Body of pancreas (tissue), 4 donors: Measurements from ENCODE around the gene CEP112. TPM values are rescaled to one million over a fixed set of nuclear protein-coding genes. Genes with fewer than 3 reads are reported as not detected.
"Not testable (repeated sequence)": the region's sequence is repeated elsewhere in the genome, so short reads cannot be mapped to it uniquely, and the experiment has no call there.

Experiments used
- ATAC-seq: fragments of 150-250 bp; one replicate; pipeline ENCODE4 v1.9.1; 2016
- DNase-seq, 4 donors: peaks; one replicate each; pipeline ENCODE4 v3.0.0-alpha.2; 2019
- H3K27ac ChIP-seq, 4 donors: fragments of 200-600 bp; sonication (generic); 1 replicate in 3 of 4; 2 replicates in 1 of 4; pipeline versions ENCODE4 v1.5.1 to v1.6.1; 2016 to 2019; ENCODE audit warnings: mild to moderate bottlenecking in 1 of 4, mixed read lengths in 1 of 4, moderate library complexity in 1 of 4
- H3K27me3 ChIP-seq, 2 donors: fragments of 200-600 bp; sonication (generic); one replicate each; pipeline ENCODE4 v1.6.0; 2016; ENCODE audit warnings: mild to moderate bottlenecking in 1 of 2
- H3K36me3 ChIP-seq, 2 donors: fragments of 200-600 bp; sonication (generic); replicated peaks in 1 of 2; 2 replicates each; pipeline ENCODE4 v1.5.1; 2016; ENCODE audit warnings: low read depth in 2 of 2; ENCODE audit not compliant: insufficient read depth in 1 of 2
- H3K4me1 ChIP-seq: fragments of 200-600 bp; sonication (generic); one replicate; pipeline ENCODE4 v1.6.0; 2016
- H3K4me3 ChIP-seq, 2 donors: fragments of 200-600 bp; sonication (generic); 1 replicate in 1 of 2; 2 replicates in 1 of 2; pipeline ENCODE4 v1.5.1; 2016 to 2019
- H3K9me3 ChIP-seq, 3 donors: fragments of 200-600 bp; sonication (generic); 1 replicate in 2 of 3; 2 replicates in 1 of 3; pipeline ENCODE4 v1.5.1; 2016
- CTCF ChIP-seq, 7 experiments: fragments of 450-650 bp in 4 of 7; fragments of 200-600 bp in 3 of 7; sonication (generic) in 3 of 7; IDR thresholded peaks; one replicate each; pipeline ENCODE4 v1.5.1; 2016 to 2019; ENCODE audit warnings: antibody characterized with exemption in 7 of 7
- POLR2A ChIP-seq, 3 donors: fragments of 450-650 bp; IDR thresholded peaks; one replicate each; pipeline ENCODE4 v1.6.1; 2016; ENCODE audit warnings: antibody characterized with exemption in 3 of 3, mild to moderate bottlenecking in 2 of 3
- WGBS, 2 donors: methylation state at CpG; one replicate each; pipeline ENCODE4 v1.1.5; 2017; 5-methylcytosine and 5-hydroxymethylcytosine counted together
- intact Hi-C: fragments of 100-400 bp; cut with DNase I; formaldehyde crosslinking; loops from one replicate; pipeline ENCODE4 v1.15.1; 2023
- total RNA-seq, 2 donors: library from RNA; depleted of rRNA; stranded (reverse); fragments of >200 nt; gene quantifications; one replicate each; pipeline ENCODE4 v1.1.0, GENCODE V29; 2016

Gene CEP112
- total RNA-seq, 2 donors from 2014 or later, result 5.2 to 10.2 TPM

GRCh38 chr17:66171172-66171571, 20.8 kb downstream of the CEP112 start:
- H3K27me3 ChIP-seq, result no peaks in the 10 kb centered on the region
- ATAC-seq, result no peak
- H3K4me1 ChIP-seq, result no peaks in the 10 kb centered on the region
- no peak overlapping the region for H3K27ac ChIP-seq
- no peaks in the 10 kb centered on the region for H3K9me3 ChIP-seq
- no peaks in the 10 kb centered on the region for H3K36me3 ChIP-seq
- intact Hi-C loops, result no loop called here
- H3K4me3 ChIP-seq, result no peak overlapping the region
- TF ChIP-seq POLR2A (IDR thresholded peaks at IDR 0.05), result no peak
- TF ChIP-seq CTCF (IDR thresholded peaks at IDR 0.05), result no peak
- no peak for DNase-seq

- intact Hi-C loops, result no loop called here
- 75 to 77% methylated on average over 3 of the region's 3 CpGs for WGBS, 2 donors
- DNase-seq, result no peak
- Histone ChIP-seq H3K9me3 (no peaks in the 10 kb centered on the region), H3K27me3 (no peaks in the 10 kb centered on the region), H3K4me1 (no peaks in the 10 kb centered on the region), H3K36me3 (no peaks in the 10 kb centered on the region), H3K4me3 (no peak overlapping the region), H3K27ac (no peak overlapping the region)
- ATAC-seq, result no peak
- no peak for TF ChIP-seq CTCF (IDR thresholded peaks at IDR 0.05)
- no peak for TF ChIP-seq POLR2A (IDR thresholded peaks at IDR 0.05)
Measured at GRCh38 chr17:66169839-66170238, 22.1 kb downstream of the CEP112 start.

GRCh38 chr17:66167189-66167815, 24.6 kb downstream of the CEP112 start:
- H3K4me1 ChIP-seq, result no peaks in the 10 kb centered on the region
- 55 to 70% methylated on average over 5 of the region's 5 CpGs for WGBS, 2 donors
- H3K27ac ChIP-seq, result no peak overlapping the region
- H3K9me3 ChIP-seq, result no peaks in the 10 kb centered on the region
- TF ChIP-seq CTCF (IDR thresholded peaks at IDR 0.05) (no peak), POLR2A (IDR thresholded peaks at IDR 0.05) (no peak)
- ATAC-seq (no peak), DNase-seq (no peak)
- H3K27me3 ChIP-seq, result no peaks in the 10 kb centered on the region
- H3K36me3 ChIP-seq, result no peaks in the 10 kb centered on the region
- H3K4me3 ChIP-seq, result no peak overlapping the region
- intact Hi-C loops, result no loop called here

- no peak overlapping the region for H3K27ac ChIP-seq
- no peak overlapping the region for H3K4me3 ChIP-seq
- no peaks in the 10 kb centered on the region for H3K36me3 ChIP-seq
- no peaks in the 10 kb centered on the region for H3K4me1 ChIP-seq
- ATAC-seq, result no peak
- peak in 6 of 7 experiments; percentile 52 to 81 (median 74) for TF ChIP-seq CTCF (IDR thresholded peaks at IDR 0.05)
- TF ChIP-seq POLR2A (IDR thresholded peaks at IDR 0.05), result no peak
- peak in 1 of 4 donors; percentile 28 for DNase-seq
- intact Hi-C loops, result no loop called here
- no peaks in the 10 kb centered on the region for H3K9me3 ChIP-seq
- H3K27me3 ChIP-seq, result no peaks in the 10 kb centered on the region
Measured at GRCh38 chr17:66165537-66166123, 26.3 kb downstream of the CEP112 start.

GRCh38 chr17:66155055-66155454, 36.9 kb downstream of the CEP112 start:
- H3K9me3 ChIP-seq, H3K27me3 ChIP-seq, intact Hi-C loops, H3K36me3 ChIP-seq, H3K4me1 ChIP-seq, H3K27ac ChIP-seq, DNase-seq, ATAC-seq, H3K4me3 ChIP-seq: not testable (repeated sequence)
- WGBS, 2 donors, result 81 to 97% methylated on average over 2 to 4 of the region's 4 CpGs
